Stimulated activated CD4-positive, alpha-beta T cell treated with anti-CD3 and anti-CD28 coated beads, TNF-alpha, amount 100 ng/mL, for 1 hour (primary cell): ENCODE results near the gene PCSK5.
"Not testable (repeated sequence)": the region's sequence is repeated elsewhere in the genome, so short reads cannot be mapped to it uniquely, and the experiment has no call there.

Experiments
- DNase-seq, 3 donors: peaks; one replicate each; pipeline ENCODE4 v3.0.0-alpha.2; 2020; ENCODE audit warnings: low read depth in 3 of 3, low spot score in 1 of 3

PCSK5 gene

DNA sequence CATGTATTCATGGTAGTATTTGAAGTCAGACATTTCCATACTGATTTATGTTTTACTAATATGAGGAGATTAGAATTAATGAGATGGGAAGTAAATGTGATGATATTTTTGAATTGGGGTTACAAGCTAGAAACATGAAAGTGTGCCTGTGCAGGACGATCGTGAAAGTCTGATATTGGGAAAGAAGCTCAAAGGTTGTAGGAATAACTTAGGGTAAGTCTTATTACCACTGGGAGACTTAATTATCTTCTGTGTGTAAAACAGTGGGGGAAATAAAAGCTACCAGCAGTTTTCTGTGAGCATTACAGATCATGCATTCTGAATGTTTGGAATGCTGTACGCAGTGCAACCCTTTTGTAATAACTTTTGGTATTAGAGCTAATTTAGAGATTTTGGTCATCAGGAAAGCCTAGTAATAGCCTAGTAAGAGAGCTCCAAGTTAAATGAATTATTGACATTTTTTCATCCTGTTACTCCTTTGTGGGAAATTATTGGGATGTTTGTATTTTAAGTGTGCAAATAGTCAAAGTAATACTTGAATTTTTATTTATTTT lies 153.9 kb downstream of the PCSK5 start:
- no peak for DNase-seq

DNA sequence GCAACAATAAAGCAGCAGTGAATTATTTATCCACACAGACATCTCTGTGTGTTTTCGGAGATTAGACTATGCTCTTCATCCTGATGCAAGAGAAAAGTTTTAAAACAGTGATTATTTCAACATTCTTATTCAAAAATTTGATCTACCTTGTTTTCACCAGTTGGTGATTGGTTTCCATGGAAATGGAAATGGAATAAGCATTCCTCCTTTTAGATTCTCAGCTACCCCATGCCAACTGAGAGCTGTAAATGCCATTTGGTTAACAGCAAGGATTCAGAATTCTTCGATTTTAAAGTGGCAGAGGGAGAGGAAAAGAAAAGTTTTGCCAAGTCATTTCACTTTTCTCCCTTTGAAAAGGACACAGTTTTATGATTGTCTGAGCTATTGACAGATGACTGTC lies 154.7 kb downstream of the PCSK5 start:
- DNase-seq, result no peak

DNA sequence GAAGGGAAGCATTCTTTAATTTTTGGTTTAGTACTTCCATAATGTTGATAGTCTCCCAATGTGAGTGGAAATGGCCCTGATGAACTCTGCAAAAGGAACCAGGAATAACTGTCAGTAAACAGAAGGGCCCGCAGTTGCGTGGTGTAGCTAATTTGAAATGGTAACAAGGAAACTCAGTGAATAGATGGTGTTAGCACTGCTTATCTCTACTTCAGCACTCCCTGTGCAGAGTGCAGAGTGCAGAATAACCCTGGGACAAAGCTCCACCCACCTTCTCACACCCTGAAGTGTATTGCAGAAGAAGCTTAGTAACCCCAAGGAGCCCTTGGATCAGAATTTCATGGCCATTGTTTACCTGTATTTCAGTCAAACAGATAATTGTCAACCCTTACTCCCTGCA lies 158.9 kb downstream of the PCSK5 start:
- no peak for DNase-seq

DNA sequence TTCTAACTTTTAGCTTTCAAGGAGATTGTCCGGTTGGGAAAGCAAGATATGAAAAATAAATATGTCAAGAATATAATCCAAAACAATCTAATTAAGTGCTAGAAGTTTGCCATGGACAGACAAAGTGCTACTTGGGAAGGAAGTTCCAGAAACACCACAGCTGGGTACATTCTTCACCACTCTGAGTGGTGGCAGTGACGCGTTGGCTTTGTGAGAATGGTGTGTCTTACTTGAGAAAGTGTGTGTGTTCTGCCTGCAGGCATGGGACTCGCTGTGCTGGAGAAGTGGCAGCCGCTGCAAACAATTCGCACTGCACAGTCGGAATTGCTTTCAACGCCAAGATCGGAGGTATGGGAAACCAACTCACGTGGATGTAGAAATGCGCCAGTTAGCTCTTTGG lies 177.2 kb downstream of the PCSK5 start:
- DNase-seq, result no peak

DNA sequence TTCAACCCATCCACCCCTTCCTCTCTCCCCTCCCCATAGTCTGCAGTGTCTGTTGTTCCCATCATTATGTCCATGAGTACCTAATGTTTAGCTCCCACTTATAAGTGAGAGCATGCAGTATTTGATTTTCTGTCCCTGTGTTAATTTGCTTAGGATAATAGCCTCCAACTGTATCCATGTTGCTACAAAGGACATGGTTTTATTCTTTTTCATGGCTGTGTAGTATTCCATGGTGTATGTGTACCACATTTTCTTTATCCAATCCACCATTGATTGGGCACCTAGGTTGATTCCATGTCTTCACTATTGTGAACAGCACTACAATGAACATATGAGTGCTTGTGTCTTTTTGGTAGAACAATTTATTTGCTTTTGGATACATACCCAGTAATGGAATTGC lies 187.1 kb downstream of the PCSK5 start:
- no peak for DNase-seq

DNA sequence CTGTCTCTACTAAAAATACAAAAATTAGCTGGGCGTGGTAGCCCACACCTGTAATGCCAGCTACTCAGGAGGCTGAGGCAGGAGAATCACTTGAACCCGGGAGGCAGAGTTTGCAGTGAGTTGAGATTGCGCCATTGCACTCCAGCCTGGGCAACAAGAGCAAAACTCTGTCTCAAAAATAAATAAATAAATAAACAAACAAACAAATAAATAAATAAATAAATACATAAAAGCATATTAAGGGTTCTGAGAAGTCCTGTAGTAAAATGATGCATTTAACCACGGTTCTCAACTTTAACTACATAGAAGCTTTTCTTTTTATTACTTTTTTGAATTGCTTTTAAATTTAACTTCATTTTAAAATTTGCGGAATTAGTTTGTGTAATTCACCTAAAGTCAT lies 190.8 kb downstream of the PCSK5 start:
- not testable (repeated sequence) for DNase-seq

DNA sequence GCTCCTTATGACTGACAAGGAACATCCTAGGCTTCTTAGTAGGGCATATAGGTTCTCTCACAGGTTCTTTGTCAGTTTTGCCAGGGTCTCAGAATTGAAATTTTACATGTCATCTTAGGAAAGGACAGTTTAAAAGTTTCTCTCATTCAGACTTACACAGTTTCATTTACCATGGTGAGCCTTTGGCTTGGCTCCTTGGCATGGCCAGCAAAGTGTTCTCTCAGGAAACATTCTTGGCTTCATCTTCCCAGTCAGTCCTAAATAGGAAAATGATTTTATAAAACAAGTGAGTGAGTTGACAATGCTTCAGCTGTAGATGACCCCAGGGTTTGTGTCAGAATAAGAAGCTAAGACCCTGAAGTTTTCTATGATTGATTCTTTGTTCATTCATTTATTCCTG lies 191.6 kb downstream of the PCSK5 start:
- no peak for DNase-seq

DNA sequence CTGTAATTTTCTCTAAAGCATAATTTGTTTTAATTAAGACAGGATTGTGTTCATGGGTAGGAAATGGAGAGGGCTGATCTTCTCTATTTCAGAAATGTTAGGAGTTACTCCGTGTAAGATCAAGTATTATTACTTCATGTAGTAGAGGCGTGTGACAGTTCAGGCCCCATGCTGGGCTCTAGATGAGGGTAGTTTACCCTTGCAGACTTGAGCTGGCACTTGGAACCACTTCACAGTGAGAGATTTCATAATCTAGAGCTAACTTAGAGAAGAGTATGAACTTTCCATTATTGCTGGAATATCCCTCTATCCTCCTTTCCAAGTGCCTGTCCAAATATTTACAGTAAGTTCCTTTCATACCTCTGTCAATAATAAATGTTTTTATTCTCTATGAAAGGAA lies 195.1 kb downstream of the PCSK5 start:
- no peak for DNase-seq

DNA sequence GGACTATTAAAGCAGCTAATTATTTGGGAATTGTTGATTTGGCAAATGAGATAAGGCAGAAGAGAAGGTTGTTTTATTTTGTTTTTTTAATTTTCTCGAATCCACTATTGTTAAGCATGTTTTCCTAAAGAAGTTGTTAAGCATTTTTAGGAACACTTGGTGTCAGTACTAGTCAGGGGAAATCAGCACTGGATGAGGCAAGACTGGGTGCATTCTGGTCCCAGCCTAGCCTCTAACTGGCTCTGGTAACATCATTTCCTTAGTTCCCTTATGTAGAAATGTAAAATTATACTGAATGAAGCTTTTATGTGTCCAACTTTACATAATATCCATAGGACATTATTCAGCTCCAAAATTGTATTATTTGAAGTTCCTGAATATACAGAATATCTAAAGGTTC lies 196.1 kb downstream of the PCSK5 start:
- DNase-seq, result no peak

DNA sequence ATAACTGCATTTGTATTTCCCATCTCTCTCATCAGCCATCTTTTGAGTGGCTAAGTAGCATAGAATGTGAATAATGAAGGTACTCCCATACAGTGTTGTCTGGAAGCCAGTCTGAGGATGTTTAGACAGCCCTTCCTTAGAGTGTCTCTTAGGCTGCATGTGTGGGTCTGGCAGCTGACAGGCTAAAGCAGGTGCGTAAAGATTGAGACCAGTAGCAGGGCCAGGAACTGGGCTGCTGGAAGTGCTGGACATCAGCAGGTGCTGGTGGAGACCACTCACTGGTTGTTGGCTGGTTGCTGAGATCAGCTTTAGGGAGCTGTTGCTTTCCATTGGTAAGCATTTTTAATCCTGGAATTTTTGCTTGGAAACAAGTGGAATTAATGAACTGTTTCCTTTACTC lies 197.5 kb downstream of the PCSK5 start:
- DNase-seq, result no peak

DNA sequence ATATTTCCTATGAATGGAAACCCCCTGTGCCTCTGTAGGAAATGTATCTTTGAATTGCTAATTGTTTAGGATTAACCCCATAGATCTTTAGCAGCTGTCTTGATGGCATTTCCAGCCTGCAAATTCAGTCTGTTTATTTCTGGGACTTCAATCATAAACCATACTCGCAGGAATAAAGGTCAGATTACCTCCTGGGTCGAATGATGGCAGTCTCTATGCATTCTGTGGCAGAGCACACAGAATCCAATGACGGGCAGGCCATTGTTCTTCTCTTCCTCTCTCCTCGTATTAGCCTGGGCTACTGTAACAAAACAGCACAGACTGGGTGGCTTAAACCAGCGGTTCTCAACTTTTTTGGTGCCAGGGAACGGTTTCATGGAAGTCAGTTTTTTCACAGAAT lies 199.9 kb downstream of the PCSK5 start:
- DNase-seq, result no peak

DNA sequence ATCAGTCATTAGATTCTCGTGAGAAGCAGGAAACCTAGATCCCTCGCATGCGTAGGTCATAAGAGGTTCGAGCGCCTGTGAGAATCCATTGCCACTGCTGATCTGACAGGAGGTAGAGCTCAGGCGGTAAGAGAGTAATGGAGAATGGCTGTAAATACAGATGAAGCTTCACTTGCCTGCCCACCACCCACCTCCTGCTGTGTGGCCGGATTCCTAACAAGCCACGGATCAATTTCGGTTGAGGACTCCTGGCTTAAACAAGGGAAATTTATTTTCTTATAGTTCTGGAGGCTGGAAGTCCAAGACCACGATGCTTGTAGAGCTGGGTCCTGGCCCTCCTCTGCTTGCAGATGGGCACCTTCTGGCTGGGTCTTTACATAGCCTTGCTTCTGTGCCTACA lies 200.4 kb downstream of the PCSK5 start:
- DNase-seq, result no peak

DNA sequence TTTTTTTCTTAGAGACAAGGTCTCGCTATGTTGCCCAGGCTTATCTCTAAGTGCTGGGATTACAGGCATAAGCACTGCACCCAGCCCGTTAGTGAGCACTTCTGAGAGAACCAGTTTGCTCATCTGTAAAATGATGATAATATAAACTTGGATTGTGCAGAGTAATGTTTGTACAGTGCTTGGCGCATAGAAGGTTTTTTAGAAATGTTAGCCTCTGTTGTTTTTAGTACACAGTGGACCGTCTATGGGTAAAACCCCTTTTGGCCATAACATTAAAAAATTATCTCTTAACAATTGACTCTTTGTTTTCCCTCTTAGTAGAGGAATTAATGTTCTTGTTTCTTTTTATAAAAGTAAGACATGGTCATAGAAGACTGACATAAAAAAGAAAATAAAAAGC lies 202.1 kb downstream of the PCSK5 start:
- no peak for DNase-seq

DNA sequence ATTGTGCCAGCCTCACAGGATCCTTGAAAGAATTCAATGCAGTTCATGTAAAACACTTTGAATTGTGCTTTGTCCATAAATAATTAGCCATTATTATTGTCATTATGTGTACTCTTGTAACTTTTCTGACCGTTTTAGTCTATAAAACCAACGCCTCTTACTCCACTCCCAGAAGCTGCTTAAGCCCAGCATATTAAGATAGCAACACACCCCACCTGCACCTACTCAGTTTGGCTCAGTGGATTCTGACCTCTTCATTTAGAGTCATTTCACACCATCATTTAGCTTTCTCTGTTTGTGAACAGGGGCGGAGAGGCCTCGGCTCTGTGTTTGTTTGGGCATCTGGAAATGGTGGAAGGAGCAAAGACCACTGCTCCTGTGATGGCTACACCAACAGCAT lies 205.1 kb downstream of the PCSK5 start:
- DNase-seq, result no peak

DNA sequence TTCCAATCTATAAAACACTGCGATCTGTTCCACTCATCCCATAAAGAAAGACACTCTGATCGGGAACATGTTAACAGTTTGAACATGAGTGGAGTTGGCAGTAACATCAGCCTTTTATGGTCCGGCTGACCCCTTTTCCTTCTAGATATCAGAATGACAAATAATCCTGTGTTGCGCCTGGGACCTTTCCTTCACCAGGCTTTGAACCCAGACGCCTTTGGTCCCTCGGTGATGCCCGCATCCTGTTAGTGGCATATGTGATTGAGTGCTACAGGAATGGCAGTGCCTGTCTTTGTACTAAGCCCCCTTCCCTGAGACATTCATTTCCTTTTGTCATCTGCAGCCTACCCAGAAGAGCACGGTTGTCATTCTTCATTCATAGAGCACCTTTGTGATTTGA lies 209.0 kb downstream of the PCSK5 start:
- DNase-seq, result no peak

DNA sequence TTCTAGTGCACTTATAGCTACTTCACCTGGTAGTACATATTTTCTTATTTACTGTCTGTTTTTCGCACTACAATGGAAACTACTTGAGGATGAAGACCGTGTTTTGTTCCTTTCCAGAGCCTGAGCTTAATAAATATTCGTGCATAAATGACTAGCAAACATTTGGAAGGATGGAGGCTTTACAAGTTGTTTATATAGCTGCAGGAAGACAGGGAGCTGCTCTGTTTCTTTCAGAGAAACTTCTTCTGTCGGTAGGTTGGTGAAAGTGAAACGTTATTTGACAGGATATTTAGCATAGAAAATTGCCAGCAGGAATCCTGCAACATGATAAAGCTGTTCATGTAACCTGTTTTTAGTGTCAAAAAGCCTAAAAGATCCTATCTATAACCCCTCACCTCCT lies 210.6 kb downstream of the PCSK5 start:
- no peak for DNase-seq

DNA sequence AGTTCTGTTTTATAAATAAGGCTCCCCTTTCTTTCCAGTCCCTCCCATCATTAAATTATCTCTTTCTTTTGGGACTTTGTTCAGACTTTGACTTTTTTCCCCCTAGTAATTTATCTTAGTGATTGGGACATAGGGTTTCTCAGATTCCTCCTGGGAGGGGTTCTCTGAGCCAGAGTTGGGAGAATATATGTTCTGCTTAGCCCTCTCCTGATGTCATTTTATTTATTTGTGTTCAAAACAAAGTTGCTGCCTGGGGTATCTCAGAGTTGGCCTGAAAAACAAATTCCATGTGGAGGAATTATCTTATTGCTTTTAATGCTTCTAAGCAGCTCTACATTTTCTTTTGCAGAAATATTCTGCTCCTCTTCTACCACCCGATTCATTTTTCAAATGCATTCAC lies 211.0 kb downstream of the PCSK5 start:
- no peak for DNase-seq

DNA sequence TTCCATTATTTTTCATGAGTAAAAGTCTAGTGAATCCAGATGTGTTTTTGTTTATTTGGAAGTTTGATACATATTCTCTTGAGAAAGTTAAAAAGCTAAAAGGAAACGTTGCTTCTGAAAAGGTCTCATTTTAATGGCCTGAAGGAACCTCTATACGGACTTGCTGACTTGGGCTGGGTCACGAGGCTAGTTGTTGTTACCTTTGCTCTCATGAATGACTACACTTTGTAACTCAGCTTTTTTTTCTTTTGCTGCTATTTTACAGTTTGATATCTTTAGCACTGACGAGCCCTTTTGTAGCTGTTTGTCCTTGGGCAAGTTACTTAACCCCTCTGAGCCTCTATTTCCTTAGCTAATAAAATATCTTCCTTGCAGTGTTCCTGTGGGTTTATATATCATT lies 211.5 kb downstream of the PCSK5 start:
- no peak for DNase-seq

DNA sequence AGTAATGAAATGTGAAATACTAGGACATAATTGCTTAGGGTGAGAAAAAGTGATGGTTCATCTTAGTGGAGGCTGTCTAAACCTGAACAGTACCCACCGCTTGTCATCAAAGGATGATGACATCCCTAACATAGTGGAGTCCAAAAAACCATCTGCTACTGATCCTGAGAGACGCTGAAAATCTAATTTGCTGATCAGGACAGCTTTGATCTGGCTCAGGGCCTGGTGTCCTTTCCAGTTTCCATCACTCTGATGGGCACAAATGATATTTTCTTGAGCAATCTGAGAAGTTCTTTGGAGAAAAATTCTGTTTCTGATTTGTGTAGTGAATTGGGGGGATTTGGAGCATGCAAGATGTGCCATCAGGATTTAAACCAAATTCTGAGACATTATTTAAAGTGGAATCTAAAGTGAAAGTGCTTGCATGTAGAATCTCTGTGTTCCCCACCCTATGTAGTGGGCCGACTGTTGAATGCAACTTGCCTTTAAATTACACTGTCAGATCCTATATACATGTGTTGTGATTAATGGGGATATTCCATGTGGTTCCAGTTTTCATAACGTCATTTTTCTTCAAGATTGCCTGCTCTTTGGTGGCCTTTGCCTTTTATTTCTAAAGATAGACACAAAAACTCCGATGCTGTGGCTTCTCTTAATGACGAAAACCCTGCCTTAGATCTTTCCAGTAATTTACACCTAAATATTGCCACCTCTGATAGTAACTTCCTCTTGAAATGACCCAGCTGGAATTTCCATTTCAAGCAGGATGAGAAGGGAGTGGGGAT lies 213.2 kb downstream of the PCSK5 start:
- DNase-seq, result no peak

DNA sequence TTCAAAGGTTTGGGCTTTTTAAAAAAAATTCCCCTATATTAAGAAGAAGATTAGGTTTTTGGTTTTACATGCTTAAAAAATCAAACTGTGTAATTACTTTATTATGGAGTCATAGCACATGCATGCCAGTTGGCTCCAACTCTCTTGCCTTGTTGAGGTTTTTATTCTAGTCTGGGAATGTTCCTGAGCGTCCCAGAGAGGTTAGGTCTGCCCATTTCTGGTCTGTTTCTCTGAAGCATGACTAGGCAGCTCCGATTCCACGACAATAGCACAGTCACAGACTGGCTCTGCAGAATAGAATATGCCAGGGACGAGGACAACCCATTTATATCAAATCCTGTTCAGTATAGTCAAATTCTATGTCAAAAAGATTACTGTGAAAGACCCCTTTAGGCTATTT lies 217.0 kb downstream of the PCSK5 start:
- no peak for DNase-seq

DNA sequence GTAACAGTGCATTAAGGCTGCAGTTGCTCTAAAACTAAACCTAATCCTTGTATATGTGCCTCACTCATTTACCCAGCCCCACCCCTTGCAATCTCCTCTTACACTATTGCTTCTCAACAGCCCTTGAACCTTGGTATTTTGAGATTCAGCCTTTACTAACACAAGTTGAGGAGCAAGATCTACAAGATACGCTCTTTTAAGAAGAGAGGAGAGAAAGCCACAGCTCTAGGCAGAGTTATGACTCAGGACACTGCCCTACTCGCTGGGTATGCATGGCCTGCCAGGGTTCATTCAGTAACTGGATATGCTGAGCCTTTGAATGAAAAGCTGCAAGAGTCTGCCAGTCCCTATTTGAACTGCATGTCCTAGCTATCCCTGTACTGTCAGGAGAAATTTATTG lies 219.5 kb downstream of the PCSK5 start:
- DNase-seq, result no peak

DNA sequence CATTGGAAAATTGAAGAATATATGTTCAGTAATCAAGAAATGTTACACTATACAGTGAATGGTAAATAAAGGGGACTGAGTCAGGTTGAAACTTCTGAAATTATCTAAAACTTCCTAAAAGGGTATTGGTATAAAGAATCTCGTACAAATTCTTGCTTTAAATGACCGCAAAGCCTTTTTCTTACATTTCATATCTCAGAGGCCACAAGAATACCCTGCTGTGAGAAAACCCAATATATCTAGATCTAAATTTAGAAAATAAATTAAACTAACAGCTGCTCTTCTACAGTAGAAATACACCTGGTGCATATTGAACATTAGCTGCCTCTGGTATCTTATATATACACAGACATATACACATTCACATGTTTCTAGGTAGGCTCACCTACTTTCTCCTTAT lies 221.7 kb downstream of the PCSK5 start:
- no peak for DNase-seq

DNA sequence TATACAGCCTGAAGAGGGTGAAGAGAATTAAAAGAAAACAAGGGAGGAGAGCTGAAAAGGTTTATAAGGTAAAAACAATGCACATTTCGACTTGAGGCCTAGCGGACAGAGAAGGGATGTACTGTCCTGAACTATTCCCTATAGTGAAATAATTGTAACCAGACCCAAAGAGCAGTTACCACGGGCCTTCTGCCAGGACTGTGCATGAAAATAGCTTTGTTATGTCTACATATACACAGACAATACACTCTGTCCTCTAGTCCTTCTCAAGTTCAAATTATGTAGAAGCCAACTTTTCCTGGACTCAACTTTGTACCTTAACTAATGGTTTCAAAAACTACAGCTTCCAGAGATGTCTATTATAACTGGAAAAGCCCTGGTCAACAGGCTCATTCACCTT lies 223.7 kb downstream of the PCSK5 start:
- no peak for DNase-seq
